ENCODE measurements around the gene CHTF18. TPM values are rescaled to one million over a fixed set of nuclear protein-coding genes. Genes with fewer than 3 reads are reported as not detected.

CHTF18 gene
- total RNA-seq, 6 donors from 2014 or later = 4.1 to 39.8 (median 17.9) TPM

- no peak for TF ChIP-seq POLR2AphosphoS5 (IDR thresholded peaks at IDR 0.05)
- no peak for TF ChIP-seq CTCF (IDR thresholded peaks at IDR 0.05)
- TF ChIP-seq POLR2A (IDR thresholded peaks at IDR 0.05) = no peak
- TF ChIP-seq EP300 (IDR thresholded peaks at IDR 0.05) = no peak
- DNase-seq = no peak
- WGBS, 2 donors = 75 to 84% methylated on average over 5 to 15 of the region's 20 CpGs
- no peaks in the 10 kb centered on the region for H3K27me3 ChIP-seq
- no peak overlapping the region for H3K27ac ChIP-seq
- H3K4me3 ChIP-seq = no peak overlapping the region
- H3K9me3 ChIP-seq = no peaks in the 10 kb centered on the region
- no peaks in the 10 kb centered on the region for H3K4me1 ChIP-seq
- no peak for ATAC-seq (ENCODE audit: low FRiP score in 2 of 2)
- no peaks in the 10 kb centered on the region for H3K36me3 ChIP-seq
Observed at GRCh38 chr16:769184-769784, 19.1 kb upstream of the CHTF18 start.

GRCh38 chr16:769934-770333 is 18.5 kb upstream of the CHTF18 start:
- Histone ChIP-seq H3K36me3 (no peaks in the 10 kb centered on the region), H3K27me3 (peaks cover 0 to 5% (median 0%) of the 10 kb centered on the region in 4 donors), H3K4me3 (no peak overlapping the region), H3K9me3 (no peaks in the 10 kb centered on the region), H3K27ac (no peak overlapping the region), H3K4me1 (no peaks in the 10 kb centered on the region)
- ATAC-seq (ENCODE audit: low FRiP score in 2 of 2) (no peak), DNase-seq (peak in 1 of 2 donors; percentile 77)
- WGBS, 2 donors = 79 to 86% methylated on average over 4 to 12 of the region's 19 CpGs
- TF ChIP-seq POLR2A (IDR thresholded peaks at IDR 0.05) (no peak), EP300 (IDR thresholded peaks at IDR 0.05) (no peak), POLR2AphosphoS5 (IDR thresholded peaks at IDR 0.05) (no peak), CTCF (IDR thresholded peaks at IDR 0.05) (no peak)

GRCh38 chr16:770411-770810 is 18.0 kb upstream of the CHTF18 start:
- peak in 1 of 2 donors; percentile 38 for DNase-seq

DNA sequence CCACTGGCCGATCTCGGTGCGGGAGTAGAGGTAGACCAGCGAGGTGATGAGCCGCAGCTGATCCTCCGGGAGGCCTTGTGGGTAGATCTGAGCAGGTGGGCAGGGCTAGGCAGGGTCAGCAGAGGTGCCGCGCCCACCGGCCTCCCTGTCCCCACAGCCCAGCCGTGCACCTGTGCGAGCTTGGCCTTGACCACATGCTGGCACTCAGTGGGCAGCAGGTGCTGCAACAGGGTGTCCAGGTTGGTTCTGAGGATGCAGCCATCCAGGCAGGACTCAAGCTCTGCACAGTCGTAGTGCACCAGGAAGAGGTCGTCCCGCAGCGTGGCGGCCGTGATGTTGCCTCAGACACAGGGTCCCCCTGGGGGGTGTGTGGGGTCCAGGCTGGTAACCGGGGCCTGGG is 15.5 kb upstream of the CHTF18 start:
- TF ChIP-seq POLR2A (IDR thresholded peaks at IDR 0.05) (no peak), CTCF (IDR thresholded peaks at IDR 0.05) (no peak)
- Histone ChIP-seq H3K4me1 (no peaks in the 10 kb centered on the region), H3K9me3 (no peaks in the 10 kb centered on the region), H3K27ac (no peak overlapping the region), H3K36me3 (no peaks in the 10 kb centered on the region), H3K27me3 (peaks cover 0 to 5% (median 0%) of the 10 kb centered on the region in 4 donors), H3K4me3 (no peak overlapping the region)
- WGBS, 2 donors = 77 to 88% methylated on average over 2 to 12 of the region's 18 CpGs
- DNase-seq = peak in 1 of 2 donors; percentile 76
- ATAC-seq (ENCODE audit: low FRiP score in 2 of 2) = no peak

More at GRCh38 chr16:770411-770810, 18.0 kb upstream of the CHTF18 start:
- H3K4me1 ChIP-seq = no peaks in the 10 kb centered on the region
- peaks cover 0 to 5% (median 0%) of the 10 kb centered on the region in 4 donors for H3K27me3 ChIP-seq
- 20 to 71% methylated on average over 1 to 9 of the region's 13 CpGs for WGBS, 2 donors
- ATAC-seq (ENCODE audit: low FRiP score in 2 of 2) = no peak
- H3K27ac ChIP-seq = no peak overlapping the region
- no peaks in the 10 kb centered on the region for H3K9me3 ChIP-seq
- H3K36me3 ChIP-seq = no peaks in the 10 kb centered on the region
- TF ChIP-seq EP300 (IDR thresholded peaks at IDR 0.05) (no peak), CTCF (IDR thresholded peaks at IDR 0.05) (no peak), POLR2A (IDR thresholded peaks at IDR 0.05) (no peak), POLR2AphosphoS5 (IDR thresholded peaks at IDR 0.05) (no peak)
- no peak overlapping the region for H3K4me3 ChIP-seq
